Ovary (tissue), 3 donors: ENCODE data around the gene HOXD1.

Source experiments
- CTCF ChIP-seq, 3 donors: fragments of 450-650 bp in 2 of 3; fragments of 200-600 bp in 1 of 3; IDR thresholded peaks; one replicate each; pipeline versions ENCODE4 v1.5.1 to v1.8.0; 2016 to 2022; ENCODE audit warnings: antibody characterized with exemption in 3 of 3, mild to moderate bottlenecking in 1 of 3
- EP300 ChIP-seq: sonication (generic); formaldehyde crosslinking; IDR thresholded peaks from one replicate; pipeline ENCODE4 v1.6.1; 2017; ENCODE audit warnings: antibody characterized with exemption
- POLR2A ChIP-seq: fragments of 450-650 bp; IDR thresholded peaks from one replicate; pipeline ENCODE4 v1.6.1; 2017; ENCODE audit warnings: antibody characterized with exemption, mild to moderate bottlenecking, moderate library complexity
- donor health status: DM: no; HTN: no; CAD: no.

GRCh38 chr2:176140513-176141317 is 47.8 kb upstream of the HOXD1 start:
- peak; percentile 98 to 99 (median 98) for TF ChIP-seq CTCF (IDR thresholded peaks at IDR 0.05)
- TF ChIP-seq POLR2A = no peak
- TF ChIP-seq EP300 = no peak
